Astrocyte of the cerebellum (primary cell): ENCODE data around the gene MDFIC.
"Not testable (repeated sequence)": the region's sequence is repeated elsewhere in the genome, so short reads cannot be mapped to it uniquely, and the experiment has no call there.

ENCODE experiments used
- DNase-seq: peaks from one replicate; pipeline ENCODE4 v3.0.0-alpha.2; 2011; ENCODE audit warnings: low read depth
- H3K4me3 ChIP-seq: 2 replicates; pipeline ENCODE4 v1.5.1; 2011; ENCODE audit warnings: mild to moderate bottlenecking, low read depth, low read length, moderate library complexity
- in situ Hi-C: cut with HindIII; loops from 2 replicates; pipeline ENCODE4 v1.10.0; 2017; ENCODE audit warnings: low sequenced_read_pairs
- TF ChIP-seq, protein P1 (sequence below): IDR thresholded peaks from 2 replicates; pipeline ENCODE4 v1.5.1; 2012; ENCODE audit warnings: low read length, low read depth, moderate library complexity, mild to moderate bottlenecking; ENCODE audit errors: missing control alignments

Gene MDFIC, protein sequence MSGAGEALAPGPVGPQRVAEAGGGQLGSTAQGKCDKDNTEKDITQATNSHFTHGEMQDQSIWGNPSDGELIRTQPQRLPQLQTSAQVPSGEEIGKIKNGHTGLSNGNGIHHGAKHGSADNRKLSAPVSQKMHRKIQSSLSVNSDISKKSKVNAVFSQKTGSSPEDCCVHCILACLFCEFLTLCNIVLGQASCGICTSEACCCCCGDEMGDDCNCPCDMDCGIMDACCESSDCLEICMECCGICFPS

DNA sequence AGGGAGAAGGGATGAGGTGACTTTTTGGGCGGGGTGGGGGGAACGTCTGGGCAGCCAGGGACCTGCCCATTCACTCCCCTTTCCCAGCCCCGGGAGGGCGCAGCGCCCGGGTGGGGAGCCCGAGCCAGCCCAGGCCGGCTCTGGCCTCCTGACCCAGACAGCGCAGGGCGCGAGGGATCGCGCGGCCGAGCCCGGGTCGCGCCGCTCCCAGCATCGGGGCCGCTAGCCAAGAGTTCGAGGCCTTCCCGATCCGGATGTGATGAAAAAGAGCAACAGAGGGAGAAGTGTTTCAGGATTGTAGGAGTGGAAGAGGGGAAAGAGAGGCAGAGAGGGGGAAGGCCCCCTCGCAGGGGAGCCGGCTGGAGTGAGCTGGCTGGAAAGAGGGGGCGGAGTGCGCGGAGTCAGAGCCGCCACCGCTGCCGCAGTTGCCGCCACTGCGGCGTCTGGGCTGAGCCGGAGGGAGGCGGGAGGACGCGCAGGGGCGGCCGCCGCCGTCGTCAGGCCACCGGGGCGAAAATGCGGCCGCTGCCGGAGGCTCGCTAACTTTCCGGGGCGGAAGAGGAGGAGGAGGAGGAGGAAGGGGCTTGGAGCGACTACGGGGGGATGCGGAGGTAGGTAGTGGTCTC, at the start of gene MDFIC:
MDFIC (plus strand) TSS at position 69 of the 626 bp plus-strand sequence. CDS start 940 bp downstream, outside the sequence.
- in situ Hi-C loops: no loop called here
- DNase-seq: no peak
- H3K4me3 ChIP-seq: peak within 1 kb of the TSS; percentile 72
- TF ChIP-seq, protein P1, sequence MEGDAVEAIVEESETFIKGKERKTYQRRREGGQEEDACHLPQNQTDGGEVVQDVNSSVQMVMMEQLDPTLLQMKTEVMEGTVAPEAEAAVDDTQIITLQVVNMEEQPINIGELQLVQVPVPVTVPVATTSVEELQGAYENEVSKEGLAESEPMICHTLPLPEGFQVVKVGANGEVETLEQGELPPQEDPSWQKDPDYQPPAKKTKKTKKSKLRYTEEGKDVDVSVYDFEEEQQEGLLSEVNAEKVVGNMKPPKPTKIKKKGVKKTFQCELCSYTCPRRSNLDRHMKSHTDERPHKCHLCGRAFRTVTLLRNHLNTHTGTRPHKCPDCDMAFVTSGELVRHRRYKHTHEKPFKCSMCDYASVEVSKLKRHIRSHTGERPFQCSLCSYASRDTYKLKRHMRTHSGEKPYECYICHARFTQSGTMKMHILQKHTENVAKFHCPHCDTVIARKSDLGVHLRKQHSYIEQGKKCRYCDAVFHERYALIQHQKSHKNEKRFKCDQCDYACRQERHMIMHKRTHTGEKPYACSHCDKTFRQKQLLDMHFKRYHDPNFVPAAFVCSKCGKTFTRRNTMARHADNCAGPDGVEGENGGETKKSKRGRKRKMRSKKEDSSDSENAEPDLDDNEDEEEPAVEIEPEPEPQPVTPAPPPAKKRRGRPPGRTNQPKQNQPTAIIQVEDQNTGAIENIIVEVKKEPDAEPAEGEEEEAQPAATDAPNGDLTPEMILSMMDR: no peak

DNA sequence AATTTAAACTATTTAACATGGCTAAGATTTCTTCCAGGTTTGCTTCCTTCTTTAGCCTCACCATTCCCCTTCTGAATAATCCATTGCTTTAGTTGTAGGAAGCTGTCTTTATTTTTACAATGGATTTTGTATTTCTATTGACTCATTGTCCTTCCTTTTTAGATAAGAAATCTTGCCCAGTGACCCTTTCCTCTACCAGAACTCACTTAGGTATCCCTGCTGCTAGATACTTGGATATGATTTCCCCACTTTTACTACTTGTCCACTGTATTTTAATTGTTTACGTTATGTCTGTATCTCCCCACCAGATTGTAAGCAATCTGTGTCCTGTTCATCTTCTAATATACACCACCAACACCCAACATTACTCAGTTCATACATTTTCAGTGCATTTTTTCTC, 47.7 kb upstream of the MDFIC start:
- no peak for DNase-seq
- no peak overlapping the region for H3K4me3 ChIP-seq
- in situ Hi-C loops: loop anchor here (25.0 kb wide), 1 partner anchor 838 kb away; no protein-coding TSS in a partner anchor
- TF ChIP-seq, protein P1: no peak

DNA sequence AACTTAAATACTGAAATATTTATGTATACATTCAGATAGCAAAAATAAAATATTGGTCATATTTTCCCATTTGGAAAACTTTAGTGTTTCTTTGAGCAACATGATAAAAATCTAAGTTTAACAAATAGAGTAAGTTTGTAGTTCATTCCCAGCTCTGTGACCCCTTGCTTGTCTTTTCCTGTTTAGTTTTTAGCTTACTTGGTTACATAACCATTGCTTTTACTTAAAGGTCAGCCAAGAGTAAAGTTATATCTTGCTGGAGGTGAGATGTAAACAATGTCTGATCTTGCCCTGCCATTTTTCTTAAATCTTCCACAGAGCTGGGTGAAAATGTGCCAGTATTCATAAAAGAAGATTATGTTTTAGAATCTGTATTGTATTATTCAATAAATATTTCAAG, 46.7 kb upstream of the MDFIC start:
- no peak overlapping the region for H3K4me3 ChIP-seq
- DNase-seq: no peak
- in situ Hi-C loops: no loop called here
- TF ChIP-seq, protein P1: no peak

DNA sequence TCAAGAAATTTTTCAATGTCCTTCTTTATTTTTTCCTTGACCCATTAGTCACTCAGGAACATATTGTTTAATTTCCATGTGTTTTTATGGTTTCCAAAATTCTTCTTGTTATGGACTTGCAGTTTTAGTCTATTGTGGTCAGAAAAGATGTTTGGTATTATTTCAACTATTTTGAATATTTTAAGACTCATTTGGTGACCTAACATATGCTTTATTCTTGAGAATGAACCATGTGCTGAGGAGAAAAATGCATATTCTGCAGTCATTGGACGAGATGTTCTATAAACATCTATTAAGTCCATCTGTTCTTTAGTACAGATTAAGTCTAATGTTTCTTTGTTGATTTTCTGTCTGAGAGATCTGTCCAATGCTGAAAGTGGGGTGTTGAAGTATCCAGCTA, 42.3 kb upstream of the MDFIC start:
- peak; percentile 41 for DNase-seq
- in situ Hi-C loops: no loop called here

DNA sequence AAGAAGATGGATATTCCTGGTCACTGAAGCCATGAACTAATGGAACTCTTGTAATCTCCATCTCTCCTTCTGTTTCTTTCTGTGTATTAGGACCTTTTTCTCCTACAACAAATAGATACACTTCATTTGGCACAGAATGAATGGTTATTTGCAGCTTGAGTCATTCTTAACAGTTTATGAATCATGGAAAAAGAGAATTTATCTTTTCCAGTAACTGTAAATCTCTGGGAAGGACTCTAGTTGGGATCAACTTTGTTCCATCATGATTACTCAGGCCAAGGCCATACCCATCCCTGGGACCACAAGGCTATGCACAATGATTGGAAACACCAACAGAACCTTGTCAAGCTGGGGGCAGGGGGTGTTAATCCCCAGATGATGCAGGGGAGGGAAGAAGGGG, 36.1 kb upstream of the MDFIC start:
- in situ Hi-C loops: no loop called here

More for the DNA sequence above, 42.3 kb upstream of the MDFIC start:
- no peak overlapping the region for H3K4me3 ChIP-seq
- TF ChIP-seq, protein P1: no peak

DNA sequence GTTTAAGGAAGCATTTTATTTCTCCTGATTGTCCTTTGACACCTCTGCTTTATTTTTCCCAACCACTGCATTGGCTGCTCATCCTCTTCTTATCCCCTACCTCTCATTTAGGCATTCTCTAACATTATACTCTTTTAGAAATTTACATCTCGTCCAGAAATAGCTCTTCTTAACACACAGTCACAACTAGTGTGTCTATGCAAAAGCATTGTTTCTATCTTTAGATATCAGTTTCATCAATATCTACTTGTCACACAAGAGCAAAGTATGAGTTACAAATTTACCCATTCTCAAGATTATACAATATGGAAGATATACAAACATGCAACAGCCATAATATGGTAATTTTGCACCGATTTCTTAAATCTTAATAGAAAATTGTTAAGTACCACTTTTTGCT, 35.7 kb upstream of the MDFIC start:
- no peak overlapping the region for H3K4me3 ChIP-seq
- in situ Hi-C loops: no loop called here
- no peak for DNase-seq
- TF ChIP-seq, protein P1: no peak

More for the DNA sequence above, 36.1 kb upstream of the MDFIC start:
- TF ChIP-seq, protein P1: no peak
- H3K4me3 ChIP-seq: no peak overlapping the region
- DNase-seq: peak; percentile 2

DNA sequence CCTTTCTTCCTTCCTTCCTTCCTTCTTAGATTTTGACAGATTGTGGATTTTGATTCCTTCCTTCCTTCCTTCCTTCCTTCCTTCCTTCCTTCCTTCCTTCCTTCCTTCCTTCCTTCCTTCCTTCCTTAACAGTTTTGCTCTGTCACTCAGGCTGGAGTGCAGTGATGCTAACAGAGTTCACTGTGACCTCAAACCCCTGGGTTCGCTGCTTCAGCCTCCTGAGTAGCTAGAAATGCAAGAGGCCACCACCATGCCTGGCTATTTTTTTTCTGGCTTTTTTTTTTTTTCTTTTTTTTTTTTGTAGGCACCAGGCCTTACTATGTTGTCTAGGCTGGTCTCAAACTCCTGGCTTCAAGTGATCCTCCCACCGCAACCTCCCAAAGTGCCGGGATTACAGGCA, 32.8 kb upstream of the MDFIC start:
- DNase-seq, H3K4me3 ChIP-seq, in situ Hi-C loops: not testable (repeated sequence)
